GM21723 (cell line): ENCODE measurements around the gene MSH5.
"Not testable (repeated sequence)": the region's sequence is repeated elsewhere in the genome, so short reads cannot be mapped to it uniquely, and the experiment has no call there.

ENCODE experiments used
- ATAC-seq: cut with Tn5 transposase; IDR thresholded peaks from one replicate; pipeline ENCODE4 v1.9.1; 2021; ENCODE audit warnings: mild to moderate bottlenecking, moderate library complexity; ENCODE audit not compliant: unreplicated experiment

The MSH5 gene

DNA sequence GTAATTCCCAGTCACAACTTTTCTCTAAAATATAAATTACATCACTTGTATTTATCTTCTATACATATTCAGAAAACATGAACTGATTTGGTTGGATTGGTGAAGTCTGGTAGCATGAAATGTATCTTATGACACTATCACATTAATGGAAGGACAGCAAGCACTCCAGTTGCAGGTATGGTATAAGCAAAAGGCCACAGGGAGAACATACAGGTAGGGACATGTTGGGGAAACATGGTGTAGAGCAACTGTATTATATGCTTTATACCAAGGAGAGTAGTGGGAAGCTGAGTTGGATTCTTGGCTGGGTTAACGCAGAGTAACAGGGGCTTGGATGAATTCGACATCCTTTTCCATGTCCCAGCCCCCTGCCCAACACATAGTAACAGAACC, 57.2 kb downstream of the MSH5 start:
- no peak for ATAC-seq

- ATAC-seq, result no peak
Observed at GRCh38 chr6:31797588-31797987, 57.8 kb downstream of the MSH5 start.

DNA sequence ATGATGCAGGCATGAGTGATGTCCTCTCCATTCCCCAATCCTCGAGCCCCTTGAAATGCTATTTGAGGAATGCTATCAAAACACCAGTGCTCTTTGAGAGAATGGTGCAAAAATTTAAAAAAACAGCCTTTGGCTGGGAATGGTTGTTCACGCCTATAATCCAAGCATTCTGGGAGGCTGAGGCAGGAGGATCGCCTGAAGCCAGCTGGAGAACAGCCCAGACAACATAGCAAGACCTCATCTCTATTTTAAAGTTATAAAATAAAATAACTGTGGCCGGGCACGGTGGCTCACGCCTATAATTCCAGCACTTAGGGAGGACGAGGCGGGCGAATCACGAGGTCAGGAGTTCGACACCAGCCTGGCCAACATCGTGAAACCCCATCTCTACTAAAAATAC, 60.0 kb downstream of the MSH5 start:
- ATAC-seq, result no peak

DNA sequence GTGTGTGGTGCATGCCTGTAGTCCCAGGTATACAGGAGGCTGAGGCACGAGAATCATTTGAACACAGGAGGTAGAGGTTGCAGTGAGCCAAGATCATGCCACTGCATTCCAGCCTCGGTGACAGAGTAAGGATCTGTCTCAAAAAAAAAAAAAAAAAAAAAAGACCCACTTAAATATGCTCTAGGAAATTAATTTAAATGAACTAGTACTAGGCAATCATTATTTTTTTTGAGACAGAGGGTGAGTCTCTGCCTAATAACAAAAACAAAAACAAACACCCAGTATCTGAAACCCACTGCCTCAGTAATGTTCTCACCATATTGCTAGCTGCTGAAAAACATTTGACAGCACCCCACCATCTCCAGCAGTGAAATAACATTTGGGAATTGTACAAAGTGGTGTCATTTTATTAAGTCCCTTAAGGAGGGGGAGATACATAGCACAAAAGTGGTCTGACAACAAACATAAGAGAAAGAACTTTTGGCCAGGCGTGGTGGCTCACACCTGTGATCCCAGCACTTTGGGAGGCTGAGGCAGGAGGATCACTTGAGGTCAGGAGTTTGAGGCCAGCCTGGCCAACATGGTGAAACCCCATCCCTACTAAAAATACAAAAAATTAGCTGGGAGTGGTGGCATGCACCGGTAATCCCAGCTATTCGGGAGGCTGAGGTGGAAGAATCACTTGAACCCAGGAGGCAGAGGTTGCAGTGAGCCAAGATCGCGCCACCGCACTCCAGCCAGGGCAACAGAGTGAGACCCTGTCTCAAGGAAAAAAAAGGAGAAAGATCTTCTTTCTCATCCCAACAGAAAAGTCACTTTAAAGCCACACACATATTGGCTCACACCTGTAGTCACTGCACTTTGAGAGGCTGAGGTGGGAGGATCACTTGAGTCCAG, 61.5 kb downstream of the MSH5 start:
- ATAC-seq, result not testable (repeated sequence)

DNA sequence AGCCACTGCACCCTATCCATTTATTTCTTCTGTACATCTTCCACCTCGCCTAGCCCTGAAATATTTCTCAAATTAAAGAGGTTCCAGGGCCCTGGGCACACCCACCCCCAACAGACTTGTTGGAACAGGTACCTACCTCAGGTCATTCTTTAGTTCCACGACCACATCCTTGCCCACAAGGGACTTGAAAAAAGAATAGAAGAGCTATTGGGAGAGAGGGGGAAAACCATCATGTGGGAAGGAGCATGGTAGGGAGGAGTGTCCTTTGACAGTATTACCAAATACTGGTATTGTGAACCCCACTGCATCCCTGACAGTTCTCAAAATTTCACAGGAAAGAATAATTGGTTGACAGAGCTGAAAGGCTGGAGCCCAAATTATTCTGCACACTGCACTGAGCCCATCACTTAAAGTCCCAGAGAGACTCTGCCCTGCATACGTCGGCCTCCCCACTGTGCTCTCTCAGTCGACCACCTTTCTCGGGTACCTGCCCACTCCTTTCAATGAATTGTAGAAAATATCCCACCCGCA, 66.2 kb downstream of the MSH5 start:
- ATAC-seq, result peak; percentile 22

DNA sequence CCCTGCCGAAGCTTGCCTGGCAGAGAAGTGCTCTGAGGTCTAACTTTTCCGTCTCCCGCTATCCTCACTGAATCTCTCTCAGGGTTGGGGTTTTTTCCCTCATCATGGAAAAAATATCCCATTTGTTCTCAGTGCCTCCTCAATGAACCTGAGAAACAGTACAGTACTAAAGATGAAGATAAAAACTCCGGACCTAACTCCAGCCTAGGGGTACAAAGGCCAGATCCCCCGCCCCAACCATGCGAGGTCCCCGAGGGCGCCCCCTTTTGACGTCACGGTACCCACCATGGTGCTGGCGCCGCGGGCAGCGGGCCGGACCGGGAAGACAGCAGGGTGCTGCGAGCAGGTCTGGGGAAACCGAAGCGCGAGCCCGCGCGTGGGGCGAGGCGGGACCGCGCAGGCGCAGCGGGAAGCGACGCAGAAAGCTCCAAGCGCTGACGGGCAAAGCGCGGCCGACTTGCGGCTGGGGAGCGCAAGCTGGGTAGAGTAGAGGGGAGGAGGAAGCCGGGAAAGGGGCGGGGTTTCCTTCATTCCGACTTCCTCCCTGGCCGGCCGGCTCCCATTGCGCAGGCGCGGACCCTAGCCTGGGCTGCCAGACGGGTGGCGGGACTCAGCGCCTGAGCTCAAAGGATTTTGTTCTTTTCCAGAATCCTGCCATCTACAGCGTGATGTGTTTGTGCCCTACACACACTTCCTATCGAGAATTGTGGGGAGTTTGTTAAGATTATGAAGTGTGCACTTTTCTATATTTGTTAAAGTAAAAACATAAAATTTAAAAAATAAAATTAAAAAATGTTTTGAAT, 66.9 kb downstream of the MSH5 start, which contains the start of gene LSM2:
TSS of gene LSM2 (minus strand) at position 497 of the 803 bp plus-strand sequence. CDS start at position 288, 209 bp downstream.
- peak; percentile 76 for ATAC-seq

GRCh38 chr6:31808599-31808998, 68.8 kb downstream of the MSH5 start:
- ATAC-seq, result not testable (repeated sequence)

DNA sequence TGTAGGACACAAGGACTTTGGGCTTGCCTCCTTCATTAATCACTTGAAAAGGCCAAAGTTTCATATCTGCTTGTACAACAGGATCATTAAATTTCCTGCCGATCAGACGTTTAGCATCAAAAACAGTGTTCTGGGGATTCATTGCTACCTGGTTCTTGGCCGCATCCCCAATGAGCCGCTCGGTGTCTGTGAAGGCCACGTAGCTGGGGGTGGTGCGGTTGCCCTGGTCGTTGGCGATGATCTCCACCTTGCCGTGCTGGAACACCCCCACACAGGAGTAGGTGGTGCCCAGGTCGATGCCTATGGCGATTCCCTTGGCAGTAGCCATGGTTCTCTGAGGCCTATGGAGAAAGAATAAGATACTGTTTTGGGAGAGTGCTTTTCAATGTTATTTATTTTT, 71.8 kb downstream of the MSH5 start:
- ATAC-seq, result no peak
